SW 1271 (cell line): Measurements from ENCODE around the gene TRAPPC14.
A peak's percentile ranks its signal among the peaks of the same experiment; 100 is the strongest.

Experiments
- DNase-seq, 2 experiments: peaks; one replicate each; lab custom pipeline; 2025; lab: John Stamatoyannopoulos, UW

TRAPPC14 gene

DNA sequence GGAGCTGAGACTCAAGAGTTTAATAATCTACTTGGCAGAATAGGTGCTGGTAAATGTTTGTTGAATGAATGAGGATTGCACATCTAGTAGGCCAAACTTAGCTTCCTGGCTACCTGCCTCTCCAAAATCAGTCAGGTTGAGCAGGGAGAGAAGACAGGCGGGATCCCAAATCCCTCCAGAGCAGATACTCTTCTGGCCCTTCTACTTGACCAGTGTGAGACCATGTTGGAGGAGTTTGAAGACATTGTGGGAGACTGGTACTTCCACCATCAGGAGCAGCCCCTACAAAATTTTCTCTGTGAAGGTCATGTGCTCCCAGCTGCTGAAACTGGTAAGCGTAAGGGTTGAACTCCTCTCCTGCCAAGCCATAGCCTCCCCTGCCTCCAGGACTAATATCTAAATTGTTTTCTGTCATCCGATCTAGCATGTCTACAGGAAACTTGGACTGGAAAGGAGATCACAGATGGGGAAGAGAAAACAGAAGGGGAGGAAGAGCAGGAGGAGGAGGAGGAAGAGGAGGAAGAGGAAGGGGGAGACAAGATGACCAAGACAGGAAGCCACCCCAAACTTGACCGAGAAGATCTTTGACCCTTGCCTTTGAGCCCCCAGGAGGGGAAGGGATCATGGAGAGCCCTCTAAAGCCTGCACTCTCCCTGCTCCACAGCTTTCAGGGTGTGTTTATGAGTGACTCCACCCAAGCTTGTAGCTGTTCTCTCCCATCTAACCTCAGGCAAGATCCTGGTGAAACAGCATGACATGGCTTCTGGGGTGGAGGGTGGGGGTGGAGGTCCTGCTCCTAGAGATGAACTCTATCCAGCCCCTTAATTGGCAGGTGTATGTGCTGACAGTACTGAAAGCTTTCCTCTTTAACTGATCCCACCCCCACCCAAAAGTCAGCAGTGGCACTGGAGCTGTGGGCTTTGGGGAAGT, 34.0 kb downstream of the TRAPPC14 start:
- DNase-seq: no peak

DNA sequence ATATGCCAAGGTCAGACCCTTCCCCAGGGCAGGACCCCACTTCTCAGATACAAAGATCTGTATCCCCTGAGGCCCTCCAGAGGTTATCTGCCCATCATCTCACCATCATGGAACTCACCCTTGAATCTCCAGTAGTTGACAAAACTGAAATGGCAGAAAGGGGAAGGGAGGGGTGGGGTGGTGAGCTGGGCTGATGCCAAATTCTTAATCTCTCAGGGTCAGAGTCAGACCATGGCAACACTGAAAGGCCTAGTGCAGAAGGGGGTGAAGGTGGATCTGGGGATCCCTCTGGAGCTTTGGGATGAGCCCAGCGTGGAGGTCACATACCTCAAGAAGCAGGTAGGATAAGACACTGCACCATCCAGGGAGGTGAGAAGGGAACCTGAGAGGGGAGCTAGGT, 36.0 kb downstream of the TRAPPC14 start:
- DNase-seq: no peak

GRCh38 chr7:100122067-100122466, 36.5 kb downstream of the TRAPPC14 start:
- no peak for DNase-seq

DNA sequence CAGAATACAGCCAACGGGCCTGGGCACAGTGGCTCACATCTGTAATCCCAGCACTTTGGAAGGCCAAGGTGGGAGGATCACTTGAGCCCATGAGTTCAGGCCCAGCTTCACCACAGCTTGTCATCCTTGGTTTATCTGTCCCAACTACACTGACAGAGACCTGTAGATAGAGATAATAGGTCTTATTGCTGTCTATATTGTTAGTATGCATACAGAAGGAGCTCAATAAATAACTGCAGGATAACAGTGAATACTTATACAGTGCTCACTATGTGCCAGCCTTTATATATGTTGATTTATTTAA, 37.8 kb downstream of the TRAPPC14 start:
- no peak for DNase-seq

DNA sequence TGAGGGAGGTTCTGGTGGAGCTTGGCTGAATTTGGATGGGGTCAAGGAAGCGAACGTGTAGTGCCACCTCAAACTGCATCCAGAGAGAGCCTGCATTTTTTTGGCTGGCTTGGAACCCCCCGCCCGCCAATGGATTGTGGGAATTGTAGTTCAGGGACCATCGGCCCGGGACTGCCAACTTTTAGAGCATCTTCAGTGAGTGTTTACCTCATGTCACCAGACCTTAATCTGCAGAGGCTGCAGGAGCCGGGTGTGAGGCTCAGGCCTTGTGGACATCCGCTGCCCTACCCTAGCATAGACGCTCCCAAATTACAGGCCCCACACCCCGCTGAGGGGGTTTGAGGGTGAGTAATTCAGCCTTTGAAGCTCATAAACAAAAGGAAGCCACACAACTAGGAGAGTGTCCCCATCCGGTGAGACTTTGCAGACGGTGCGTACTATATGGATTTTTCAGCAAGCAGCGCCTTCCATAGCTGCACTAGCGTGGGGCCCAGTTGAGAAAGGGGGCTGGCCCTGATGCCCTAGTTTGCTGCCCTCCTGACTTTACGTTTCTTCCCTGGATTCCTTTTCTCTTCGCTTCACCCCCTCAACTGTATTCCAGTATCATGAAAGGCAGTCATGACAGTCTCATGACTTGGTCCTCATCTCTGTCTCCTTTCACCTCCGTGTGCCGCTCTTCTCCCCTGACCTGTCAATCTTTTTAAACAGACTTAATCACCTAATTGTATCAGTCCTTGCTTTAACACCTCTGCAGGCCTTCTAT, 38.4 kb downstream of the TRAPPC14 start:
- DNase-seq: peak in 1 of 2 experiments; percentile 80

- peak; percentile 78 to 95 for DNase-seq
These were observed 39.2 kb downstream of the TRAPPC14 start, which contains the start of the genes CNPY4 and TAF6 for GRCh38 chr7:100119072-100119969. Gene CNPY4, plus strand, starts transcription at chr7:100119634. Its CDS starts 111 bp downstream, at chr7:100119745. Gene TAF6, minus strand, starts transcription at chr7:100119358. Its CDS starts 5,149 bp downstream, at chr7:100114209.

DNA sequence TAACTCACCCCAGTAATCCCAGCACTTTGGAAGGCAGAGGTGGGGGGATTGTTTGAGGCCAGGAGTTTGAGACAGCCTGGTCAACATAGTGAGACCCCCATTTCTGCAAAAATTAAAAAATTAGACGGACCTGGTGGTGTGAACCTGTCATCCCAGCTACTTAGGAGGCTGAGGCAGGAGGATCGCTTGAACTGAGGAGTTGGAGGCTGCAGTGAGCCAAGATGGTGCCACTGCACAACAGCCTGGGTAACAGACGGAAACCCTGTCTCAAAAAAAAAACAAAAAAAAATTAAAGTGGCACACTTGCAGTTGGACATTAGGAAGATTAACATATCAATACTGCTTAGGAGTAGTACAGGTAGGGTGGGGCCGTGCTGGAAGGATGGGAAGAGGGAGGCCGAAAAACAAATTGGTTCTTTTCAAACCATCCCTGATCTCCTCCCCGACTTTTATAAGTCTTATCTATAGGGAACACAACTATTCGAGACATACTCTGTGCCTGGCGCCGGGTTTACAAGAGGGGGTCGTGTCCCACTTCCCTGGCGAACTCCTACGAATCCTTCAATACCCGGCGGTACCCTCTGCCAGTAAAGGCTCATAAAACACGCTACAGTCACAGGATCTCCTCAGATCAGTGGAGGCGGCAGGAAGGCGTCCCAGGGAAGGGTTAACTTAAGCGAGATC, 40.0 kb downstream of the TRAPPC14 start:
- no peak for DNase-seq

GRCh38 chr7:100115026-100115425, 43.5 kb downstream of the TRAPPC14 start:
- DNase-seq: no peak

DNA sequence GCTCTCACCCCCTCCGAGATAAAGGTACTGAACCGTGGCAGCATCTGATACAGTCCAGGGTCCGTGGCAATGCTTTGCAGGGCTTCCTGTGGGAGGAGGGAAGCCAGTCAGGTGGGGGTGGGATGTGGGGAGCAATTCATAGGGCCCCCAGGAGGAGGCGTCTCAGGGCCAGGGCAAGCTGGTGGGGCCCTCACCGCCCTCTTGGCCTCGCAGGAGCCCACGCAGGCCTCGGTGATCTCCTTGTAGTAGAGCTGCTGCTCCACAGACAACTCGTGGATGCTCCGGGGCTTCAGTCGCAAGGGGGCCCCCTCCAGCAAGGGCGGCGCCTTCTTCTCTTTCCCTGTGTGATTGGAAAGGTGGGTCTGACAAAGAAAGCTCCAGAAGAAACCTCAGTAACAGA, 46.6 kb downstream of the TRAPPC14 start:
- DNase-seq: no peak

DNA sequence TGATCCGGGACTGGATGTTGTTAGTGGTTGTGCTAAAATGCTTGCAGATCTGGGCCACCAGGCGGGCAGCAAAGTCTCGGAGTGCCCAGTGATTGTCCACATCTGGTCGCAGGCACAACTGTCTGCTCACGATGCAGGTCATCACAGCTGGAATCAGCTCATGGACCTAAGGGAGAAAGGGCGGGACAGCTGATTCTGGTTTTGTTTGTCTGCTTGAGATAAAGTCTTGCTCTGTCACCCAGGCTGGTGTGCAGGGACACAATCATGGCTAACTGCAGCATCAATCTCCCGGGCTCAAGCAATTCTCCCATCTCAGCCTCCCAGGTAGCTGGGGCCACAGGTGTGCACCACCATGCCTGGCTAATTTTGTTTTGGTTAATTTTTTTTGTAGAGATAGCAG, 47.4 kb downstream of the TRAPPC14 start:
- DNase-seq: no peak

DNA sequence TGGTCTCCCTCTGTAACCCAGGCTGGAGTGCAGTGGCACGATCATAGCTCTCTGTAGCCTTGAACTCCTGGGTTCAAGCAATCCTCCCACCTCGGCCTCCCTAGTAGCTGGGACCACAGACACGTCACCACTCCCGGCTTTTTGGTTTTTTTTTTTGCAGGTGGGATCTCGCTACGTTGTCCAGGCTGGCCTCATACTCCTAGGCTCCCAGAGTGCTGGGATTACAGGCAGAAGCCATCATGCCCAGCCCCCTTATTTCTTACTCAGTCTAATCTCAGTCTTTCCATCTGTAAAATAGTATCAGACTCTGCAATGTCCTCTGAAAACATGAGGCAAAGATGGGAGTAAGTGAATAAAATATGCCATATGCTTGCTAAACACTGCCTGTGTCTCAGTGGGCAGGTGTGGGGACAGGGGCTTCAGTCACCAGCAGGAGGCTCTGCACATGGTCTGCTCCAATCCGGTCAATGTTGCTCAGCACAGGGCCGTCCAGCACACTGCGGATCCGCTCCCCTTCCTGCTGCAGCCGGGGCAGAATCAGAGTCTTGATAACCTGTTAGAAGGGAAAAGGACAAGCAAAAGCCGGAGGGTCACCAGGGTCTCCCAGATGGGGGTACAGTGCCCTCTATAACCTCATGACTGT, 48.9 kb downstream of the TRAPPC14 start:
- DNase-seq: no peak

- no peak for DNase-seq
These were observed 50.6 kb downstream of the TRAPPC14 start for GRCh38 chr7:100107890-100108289.

- DNase-seq: no peak
These were observed 51.3 kb downstream of the TRAPPC14 start for GRCh38 chr7:100107125-100107737.

GRCh38 chr7:100106633-100107032, 51.9 kb downstream of the TRAPPC14 start:
- no peak for DNase-seq

DNA sequence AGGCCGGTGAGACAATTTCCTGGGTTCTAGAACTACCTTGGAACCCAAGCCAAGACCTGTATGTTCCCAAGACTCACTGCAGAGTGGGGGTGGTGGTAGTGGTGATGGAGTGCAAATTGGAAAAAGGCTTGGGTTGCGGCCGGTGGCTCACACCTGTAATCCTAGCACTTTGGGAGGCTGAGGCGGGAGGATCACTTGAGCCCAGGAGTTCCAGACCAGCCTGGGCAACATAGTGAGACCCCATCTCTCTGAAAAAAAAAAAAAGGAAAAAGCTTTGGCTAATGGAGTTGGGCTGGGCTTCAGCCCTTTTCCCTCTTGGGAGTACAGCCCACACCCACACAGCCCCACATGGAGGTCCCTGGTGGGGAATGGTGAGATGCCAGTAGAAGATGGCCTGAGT, 53.0 kb downstream of the TRAPPC14 start:
- DNase-seq: no peak
